Bone marrow (tissue), 2 donors: ENCODE data around the gene PGM5.
"Not testable (repeated sequence)": the region's sequence is repeated elsewhere in the genome, so short reads cannot be mapped to it uniquely, and the experiment has no call there.

Source experiments
- DNase-seq, 2 donors: peaks; one replicate each; lab custom pipeline; 2025; lab: John Stamatoyannopoulos, UW

The PGM5 gene

GRCh38 chr9:68377723-68378122, 21.3 kb downstream of the PGM5 start:
- DNase-seq, result not testable (repeated sequence)

GRCh38 chr9:68383894-68384293, 27.5 kb downstream of the PGM5 start:
- not testable (repeated sequence) for DNase-seq

GRCh38 chr9:68389558-68389957, 33.1 kb downstream of the PGM5 start:
- DNase-seq, result not testable (repeated sequence)

- not testable (repeated sequence) for DNase-seq
Observed at GRCh38 chr9:68390737-68391136, 34.3 kb downstream of the PGM5 start.

- DNase-seq, result not testable (repeated sequence)
Observed at GRCh38 chr9:68396411-68397094, 40.1 kb downstream of the PGM5 start.

GRCh38 chr9:68397095-68397423, 40.6 kb downstream of the PGM5 start:
- not testable (repeated sequence) for DNase-seq

GRCh38 chr9:68397796-68398195, 41.4 kb downstream of the PGM5 start:
- not testable (repeated sequence) for DNase-seq

GRCh38 chr9:68398324-68398723, 41.9 kb downstream of the PGM5 start:
- not testable (repeated sequence) for DNase-seq

GRCh38 chr9:68404421-68405185, 48.2 kb downstream of the PGM5 start:
- not testable (repeated sequence) for DNase-seq

GRCh38 chr9:68411865-68412264, 55.5 kb downstream of the PGM5 start:
- not testable (repeated sequence) for DNase-seq

GRCh38 chr9:68412754-68413153, 56.3 kb downstream of the PGM5 start:
- DNase-seq, result not testable (repeated sequence)

GRCh38 chr9:68415065-68415464, 58.7 kb downstream of the PGM5 start:
- DNase-seq, result not testable (repeated sequence)

- no peak for DNase-seq
Observed at GRCh38 chr9:68416936-68417564, 60.6 kb downstream of the PGM5 start.

GRCh38 chr9:68417762-68418161, 61.4 kb downstream of the PGM5 start:
- no peak for DNase-seq

GRCh38 chr9:68418259-68418845, 61.9 kb downstream of the PGM5 start:
- DNase-seq, result no peak

- DNase-seq, result no peak
Observed at GRCh38 chr9:68419901-68420300, 63.5 kb downstream of the PGM5 start.

GRCh38 chr9:68426755-68427154, 70.3 kb downstream of the PGM5 start:
- no peak for DNase-seq

GRCh38 chr9:68427216-68427977, 71.0 kb downstream of the PGM5 start:
- DNase-seq, result no peak

- no peak for DNase-seq
Observed at GRCh38 chr9:68428481-68428880, 72.1 kb downstream of the PGM5 start.

- no peak for DNase-seq
Observed at GRCh38 chr9:68429631-68430030, 73.2 kb downstream of the PGM5 start.

- no peak for DNase-seq
Observed at GRCh38 chr9:68431307-68431706, 74.9 kb downstream of the PGM5 start.
